Pons (tissue), 1 donor: Measurements from ENCODE around the gene AQP1.

Experiments used
- DNase-seq: peaks from one replicate; pipeline ENCODE4 v3.0.0-alpha.2; 2016; ENCODE audit warnings: low spot score

AQP1 gene

GRCh38 chr7:30884881-30885280 lies 26.8 kb upstream of the AQP1 start:
- no peak for DNase-seq

- no peak for DNase-seq
Measured at GRCh38 chr7:30886608-30887011, 25.0 kb upstream of the AQP1 start.

GRCh38 chr7:30887464-30887872 lies 24.2 kb upstream of the AQP1 start:
- DNase-seq = no peak

GRCh38 chr7:30888747-30889146 lies 22.9 kb upstream of the AQP1 start:
- no peak for DNase-seq

- no peak for DNase-seq
Measured at GRCh38 chr7:30890226-30890625, 21.4 kb upstream of the AQP1 start.

GRCh38 chr7:30893357-30893756 lies 18.3 kb upstream of the AQP1 start:
- no peak for DNase-seq

- DNase-seq = no peak
Measured at GRCh38 chr7:30894009-30894408, 17.6 kb upstream of the AQP1 start.

- DNase-seq = no peak
Measured at GRCh38 chr7:30894866-30895605, 16.6 kb upstream of the AQP1 start.

- no peak for DNase-seq
Measured at GRCh38 chr7:30896036-30896435, 15.6 kb upstream of the AQP1 start.

GRCh38 chr7:30896783-30897637 lies 14.6 kb upstream of the AQP1 start:
- no peak for DNase-seq

GRCh38 chr7:30897770-30898169 lies 13.9 kb upstream of the AQP1 start:
- no peak for DNase-seq

GRCh38 chr7:30898411-30898810 lies 13.2 kb upstream of the AQP1 start:
- DNase-seq = peak; percentile 44

GRCh38 chr7:30899066-30899465 lies 12.6 kb upstream of the AQP1 start:
- no peak for DNase-seq

GRCh38 chr7:30899630-30900029 lies 12.0 kb upstream of the AQP1 start:
- no peak for DNase-seq

GRCh38 chr7:30900053-30900452 lies 11.6 kb upstream of the AQP1 start:
- no peak for DNase-seq

- no peak for DNase-seq
Measured at GRCh38 chr7:30900803-30901362, 10.8 kb upstream of the AQP1 start.

- no peak for DNase-seq
Measured at GRCh38 chr7:30901856-30902255, 9.8 kb upstream of the AQP1 start.

- no peak for DNase-seq
Measured at GRCh38 chr7:30902466-30902865, 9.2 kb upstream of the AQP1 start.

GRCh38 chr7:30903146-30903545 lies 8.5 kb upstream of the AQP1 start:
- DNase-seq = no peak

GRCh38 chr7:30904561-30904960 lies 7.1 kb upstream of the AQP1 start:
- no peak for DNase-seq

- no peak for DNase-seq
Measured at GRCh38 chr7:30905078-30906012, 6.3 kb upstream of the AQP1 start.

GRCh38 chr7:30906014-30906413 lies 5.6 kb upstream of the AQP1 start:
- DNase-seq = no peak
